Measurements from ENCODE around the gene SLC25A27. TPM values are rescaled to one million over a fixed set of nuclear protein-coding genes. Genes with fewer than 3 reads are reported as not detected.

The SLC25A27 gene
- total and polyA plus RNA-seq, 2 of the 4 experiments (the other 2 are of a cell fraction): 1.3 TPM; not detected in 1

DNA sequence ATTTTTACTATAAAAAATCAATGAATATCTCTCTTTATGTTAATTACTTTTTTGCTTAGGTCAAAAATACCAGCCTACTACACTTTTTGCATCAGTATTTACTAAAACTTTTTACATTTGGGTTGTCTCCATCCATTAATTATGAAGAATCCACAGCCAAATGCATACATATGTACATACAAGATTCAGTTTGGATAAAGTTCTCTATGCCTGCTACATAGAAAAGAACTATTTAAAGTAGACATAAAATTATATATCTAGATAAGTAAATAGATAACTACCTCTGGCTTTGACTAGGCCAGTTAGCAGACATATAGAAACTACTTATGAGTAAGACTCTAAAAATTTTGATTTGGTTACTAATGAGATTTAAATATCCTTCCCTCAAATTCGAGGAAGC is 47.2 kb downstream of the SLC25A27 start:
- Histone ChIP-seq H3K4me3 (ENCODE audit: insufficient read depth, low read depth, low read length) (no peak overlapping the region), H4K20me1 (ENCODE audit: insufficient read depth, low read length) (no peaks in the 10 kb centered on the region), H2BK20ac (ENCODE audit: low read depth, low read length) (no peak overlapping the region), H3K23ac (ENCODE audit: low read depth, low read length) (no peak overlapping the region), H2AFZ (replicated peaks; ENCODE audit: low read length, poor library complexity) (no peak overlapping the region), H2BK15ac (ENCODE audit: low read depth, low read length) (no peak overlapping the region), H3K79me1 (ENCODE audit: low read depth in 1 of 2, low read length in 2 of 2) (no peaks in the 10 kb centered on the region), H3K36me3 (ENCODE audit: control insufficient read depth, insufficient read depth, low read length) (no peaks in the 10 kb centered on the region), H3K14ac (replicated peaks; ENCODE audit: low read depth, low read length) (no peak overlapping the region), H3K9ac (ENCODE audit: low read depth, low read length) (no peak overlapping the region), H4K91ac (ENCODE audit: insufficient read depth, low read depth, low read length) (no peak overlapping the region), H4K5ac (ENCODE audit: low read depth, low read length) (no peak overlapping the region), H3K27me3 (ENCODE audit: control insufficient read depth, insufficient read depth, low read length) (no peaks in the 10 kb centered on the region), H4K8ac (ENCODE audit: low read depth in 2 of 2, low read length in 2 of 2) (no peak overlapping the region), H3K9me3 (ENCODE audit: control insufficient read depth, insufficient read depth, low read length) (no peaks in the 10 kb centered on the region), H2AK9ac (replicated peaks; ENCODE audit: low read depth, low read length, poor library complexity) (no peak overlapping the region), H3K4me1 (ENCODE audit: control insufficient read depth, insufficient read depth, low read length) (no peaks in the 10 kb centered on the region), H3K27ac (ENCODE audit: insufficient read depth, low read length) (no peak overlapping the region), H3K4ac (ENCODE audit: low read depth, low read length) (no peak overlapping the region), H3K4me2 (ENCODE audit: low read depth, low read length) (no peak overlapping the region), H3K9me1 (ENCODE audit: insufficient read depth, low read length) (no peaks in the 10 kb centered on the region), H2BK5ac (ENCODE audit: low read depth, low read length, poor library complexity, severe bottlenecking) (no peak overlapping the region), H3K18ac (ENCODE audit: low read depth, low read length) (no peak overlapping the region), H2AK5ac (ENCODE audit: low read depth, low read length) (no peak overlapping the region), H3K56ac (ENCODE audit: extremely low read depth, insufficient read depth, low read length) (no peak overlapping the region), H2BK120ac (ENCODE audit: low read depth, low read length) (no peak overlapping the region)
- ChIA-PET POLR2A (ENCODE audit: unreplicated experiment) (no interaction called here), CTCF (no interaction called here)
- no CpG with 5 or more reads among the region's 1 CpG for WGBS, 2 experiments (ENCODE audit: extremely low coverage in 2 of 2, insufficient read length in 1 of 2)
- no TSS peak for BruUV-seq (replicated peaks)
- TF ChIP-seq MXI1 (IDR thresholded peaks at IDR 0.05; ENCODE audit: borderline replicate concordance, low read depth, low read length) (no peak), RAD21 (IDR thresholded peaks at IDR 0.05; ENCODE audit: low read length) (no peak), CHD1 (IDR thresholded peaks at IDR 0.05; ENCODE audit: low read depth, low read length) (no peak), SMC3 (IDR thresholded peaks at IDR 0.05; ENCODE audit: low read depth, low read length) (no peak), MAZ (IDR thresholded peaks at IDR 0.05; ENCODE audit: borderline replicate concordance, low read depth, low read length) (no peak), POLR2A (IDR thresholded peaks at IDR 0.05; ENCODE audit: low read depth, low read length) (no peak), FOS (IDR thresholded peaks at IDR 0.05; ENCODE audit: low read depth, low read length) (no peak), MAFK (IDR thresholded peaks at IDR 0.05; ENCODE audit: low read depth, low read length) (no peak), RCOR1 (IDR thresholded peaks at IDR 0.05; ENCODE audit: insufficient replicate concordance, low read length) (no peak)
- intact Hi-C loops (cut with micrococcal nuclease) (no loop called here), dilution Hi-C loops (cut with HindIII; ENCODE audit: low sequenced_read_pairs, unreplicated experiment) (no loop called here), in situ Hi-C loops (cut with MboI; ENCODE audit: low sequenced_read_pairs) (no loop called here)
- DNase-seq: no peak
- no peak for ATAC-seq (ENCODE audit: low read depth)

Data from IMR-90 (cell line).